ENCODE results near the gene SPAG17. TPM values are rescaled to one million over a fixed set of nuclear protein-coding genes. Genes with fewer than 3 reads are reported as not detected.

The SPAG17 gene
- total and polyA plus RNA-seq, 2 donors (not counting 1 experiment from before 2014, with no cell fraction given), result 0.01 to 0.33 TPM

DNA sequence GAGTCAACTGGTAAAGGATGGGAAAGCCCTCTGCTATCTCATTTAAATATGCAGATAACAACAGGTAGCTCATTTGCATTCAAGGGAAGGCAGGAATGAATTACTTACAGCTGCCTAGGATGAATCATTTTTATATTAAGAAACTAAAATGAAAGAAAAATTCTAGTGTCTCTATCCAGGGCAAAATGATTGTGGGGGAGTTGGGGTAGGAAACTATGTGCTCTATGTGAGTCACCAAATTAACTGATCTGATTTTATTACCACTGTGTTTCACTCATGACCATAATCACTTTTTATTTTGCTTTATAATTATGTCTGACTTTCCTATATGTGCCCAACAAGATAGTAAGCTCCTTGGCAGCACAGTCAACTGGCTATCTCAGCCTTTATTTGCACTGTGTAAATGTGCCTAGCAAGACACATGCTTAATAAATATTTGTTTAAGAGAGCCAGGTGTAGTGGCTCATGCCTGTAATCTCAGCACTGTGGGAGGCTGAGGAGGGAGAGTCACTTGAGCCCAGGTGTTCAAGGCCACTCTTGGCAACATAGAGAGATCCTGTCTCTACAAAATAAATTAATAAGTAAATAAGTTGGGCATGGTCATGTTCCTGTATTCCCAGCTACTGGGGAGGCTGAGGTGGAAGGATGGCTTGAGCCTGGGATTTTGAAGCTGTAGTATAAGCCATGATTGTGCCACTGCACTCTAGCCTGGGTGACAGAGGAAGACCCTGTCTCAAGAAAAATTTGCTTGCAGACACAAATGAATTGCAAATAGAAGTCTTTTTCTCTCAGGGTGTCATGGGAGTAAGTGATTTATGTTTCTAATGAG is 84.1 kb downstream of the SPAG17 start:
- Histone ChIP-seq H3K36me3 (ENCODE audit: control insufficient read depth, insufficient read depth, low read length) (no peaks in the 10 kb centered on the region), H3K9me3 (ENCODE audit: control insufficient read depth, insufficient read depth, low read depth, low read length) (no peaks in the 10 kb centered on the region), H3K27me3 (ENCODE audit: control insufficient read depth, insufficient read depth, low read length) (no peaks in the 10 kb centered on the region), H4K20me1 (ENCODE audit: control insufficient read depth, extremely low read depth, insufficient read depth, low read length) (no peaks in the 10 kb centered on the region), H3K4me3 (replicated peaks in 1 of 4; ENCODE audit: control extremely low read depth in 1 of 4, insufficient read depth in 1 of 4, low read depth in 3 of 4, low read length in 4 of 4) (no peak overlapping the region), H3K79me2 (ENCODE audit: control insufficient read depth, insufficient read depth, low read length) (no peaks in the 10 kb centered on the region), H2AFZ (ENCODE audit: low read length) (no peak overlapping the region), H3K4me1 (ENCODE audit: control insufficient read depth, extremely low read depth, insufficient read depth, low read length) (peaks cover 2% of the 10 kb centered on the region), H3K4me2 (ENCODE audit: extremely low read depth, insufficient read depth, low read length) (no peak overlapping the region), H3K9ac (ENCODE audit: insufficient read depth, low read length) (no peak overlapping the region), H3K27ac (ENCODE audit: insufficient read depth, low read length) (no peak overlapping the region)
- peak in 1 of 2 donors; percentile 44 for DNase-seq (ENCODE audit: low read depth in 2 of 2)
- no peak for TF ChIP-seq EZH2 (IDR thresholded peaks at IDR 0.05; ENCODE audit: low read length, missing control alignments)
- TF ChIP-seq, protein P1, sequence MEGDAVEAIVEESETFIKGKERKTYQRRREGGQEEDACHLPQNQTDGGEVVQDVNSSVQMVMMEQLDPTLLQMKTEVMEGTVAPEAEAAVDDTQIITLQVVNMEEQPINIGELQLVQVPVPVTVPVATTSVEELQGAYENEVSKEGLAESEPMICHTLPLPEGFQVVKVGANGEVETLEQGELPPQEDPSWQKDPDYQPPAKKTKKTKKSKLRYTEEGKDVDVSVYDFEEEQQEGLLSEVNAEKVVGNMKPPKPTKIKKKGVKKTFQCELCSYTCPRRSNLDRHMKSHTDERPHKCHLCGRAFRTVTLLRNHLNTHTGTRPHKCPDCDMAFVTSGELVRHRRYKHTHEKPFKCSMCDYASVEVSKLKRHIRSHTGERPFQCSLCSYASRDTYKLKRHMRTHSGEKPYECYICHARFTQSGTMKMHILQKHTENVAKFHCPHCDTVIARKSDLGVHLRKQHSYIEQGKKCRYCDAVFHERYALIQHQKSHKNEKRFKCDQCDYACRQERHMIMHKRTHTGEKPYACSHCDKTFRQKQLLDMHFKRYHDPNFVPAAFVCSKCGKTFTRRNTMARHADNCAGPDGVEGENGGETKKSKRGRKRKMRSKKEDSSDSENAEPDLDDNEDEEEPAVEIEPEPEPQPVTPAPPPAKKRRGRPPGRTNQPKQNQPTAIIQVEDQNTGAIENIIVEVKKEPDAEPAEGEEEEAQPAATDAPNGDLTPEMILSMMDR (conservative IDR thresholded peaks at IDR 0.05 in 1 of 2, IDR thresholded peaks at IDR 0.05 in 1 of 2; ENCODE audit: low read depth in 1 of 2, low read length in 2 of 2), result no peak

DNA sequence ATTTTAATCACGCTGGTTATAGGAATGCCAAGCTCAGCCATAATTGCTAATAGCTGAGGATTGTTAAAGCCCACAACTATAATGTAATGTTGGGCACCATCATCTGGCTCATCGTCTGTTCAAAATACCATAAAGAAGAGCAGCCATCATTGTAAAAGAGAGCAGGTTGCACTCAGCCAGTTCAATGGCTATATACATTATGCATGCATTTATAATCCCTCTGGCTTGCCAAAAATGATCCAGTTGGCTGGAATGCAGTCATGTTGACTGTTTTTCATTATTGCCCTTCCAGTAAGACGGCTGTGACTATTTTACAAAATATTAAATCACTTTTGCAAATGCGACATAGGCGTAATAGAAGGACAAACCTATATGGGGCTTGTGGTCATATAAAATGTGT is 85.3 kb downstream of the SPAG17 start:
- no peaks in the 10 kb centered on the region for H3K27me3 ChIP-seq (ENCODE audit: control insufficient read depth, insufficient read depth, low read length)
- no peak overlapping the region for H3K4me3 ChIP-seq (replicated peaks in 1 of 4; ENCODE audit: control extremely low read depth in 1 of 4, insufficient read depth in 1 of 4, low read depth in 3 of 4, low read length in 4 of 4)
- no peak for TF ChIP-seq EZH2 (IDR thresholded peaks at IDR 0.05; ENCODE audit: low read length, missing control alignments)
- TF ChIP-seq, protein P1 (conservative IDR thresholded peaks at IDR 0.05 in 1 of 2, IDR thresholded peaks at IDR 0.05 in 1 of 2; ENCODE audit: low read depth in 1 of 2, low read length in 2 of 2), result no peak
- no peak overlapping the region for H3K27ac ChIP-seq (ENCODE audit: insufficient read depth, low read length)
- H4K20me1 ChIP-seq (ENCODE audit: control insufficient read depth, extremely low read depth, insufficient read depth, low read length), result no peaks in the 10 kb centered on the region
- H3K4me1 ChIP-seq (ENCODE audit: control insufficient read depth, extremely low read depth, insufficient read depth, low read length), result peaks cover 2% of the 10 kb centered on the region
- H2AFZ ChIP-seq (ENCODE audit: low read length), result no peak overlapping the region
- H3K9ac ChIP-seq (ENCODE audit: insufficient read depth, low read length), result no peak overlapping the region
- no peaks in the 10 kb centered on the region for H3K9me3 ChIP-seq (ENCODE audit: control insufficient read depth, insufficient read depth, low read depth, low read length)
- no peak overlapping the region for H3K4me2 ChIP-seq (ENCODE audit: extremely low read depth, insufficient read depth, low read length)
- no peaks in the 10 kb centered on the region for H3K79me2 ChIP-seq (ENCODE audit: control insufficient read depth, insufficient read depth, low read length)
- no peak for DNase-seq (ENCODE audit: low read depth in 2 of 2)
- no peaks in the 10 kb centered on the region for H3K36me3 ChIP-seq (ENCODE audit: control insufficient read depth, insufficient read depth, low read length)

DNA sequence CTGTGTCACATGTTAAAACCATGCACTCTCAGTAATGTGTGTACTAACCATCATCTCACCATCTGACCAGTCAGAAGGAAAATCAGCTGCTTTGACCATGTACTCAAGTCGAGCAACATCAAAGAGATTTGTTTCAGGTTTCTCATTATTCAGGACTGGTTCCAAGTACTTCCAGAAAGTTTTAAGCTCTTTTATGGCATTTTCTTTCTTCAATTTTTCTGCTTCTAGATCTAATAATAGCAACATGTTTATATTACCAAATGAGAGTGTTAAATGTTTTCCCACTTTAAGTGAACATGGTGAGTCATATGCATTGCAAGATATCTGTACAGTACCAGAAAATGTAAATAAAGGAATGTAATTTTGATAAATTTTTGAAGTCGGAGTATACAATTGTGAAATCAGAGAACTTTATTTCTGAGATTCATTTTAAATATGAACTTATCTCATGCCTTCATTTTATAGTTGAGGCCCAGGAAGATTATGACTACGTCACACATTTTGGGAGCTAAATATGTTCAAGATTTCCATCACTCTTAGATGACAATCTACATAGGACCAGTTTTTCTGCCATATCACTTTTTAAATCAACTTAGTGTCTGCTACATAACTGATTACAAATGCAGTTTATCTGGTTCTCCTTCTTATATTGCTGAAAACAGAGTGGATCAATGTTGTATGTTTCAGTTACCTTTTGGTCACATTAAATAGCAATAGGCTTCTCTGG is 87.2 kb downstream of the SPAG17 start:
- Histone ChIP-seq H3K27ac (ENCODE audit: insufficient read depth, low read length) (no peak overlapping the region), H3K36me3 (ENCODE audit: control insufficient read depth, insufficient read depth, low read length) (no peaks in the 10 kb centered on the region), H3K27me3 (ENCODE audit: control insufficient read depth, insufficient read depth, low read length) (no peaks in the 10 kb centered on the region), H3K79me2 (ENCODE audit: control insufficient read depth, insufficient read depth, low read length) (no peaks in the 10 kb centered on the region), H4K20me1 (ENCODE audit: control insufficient read depth, extremely low read depth, insufficient read depth, low read length) (no peaks in the 10 kb centered on the region), H3K9ac (ENCODE audit: insufficient read depth, low read length) (no peak overlapping the region), H3K9me3 (ENCODE audit: control insufficient read depth, insufficient read depth, low read depth, low read length) (no peaks in the 10 kb centered on the region), H3K4me1 (ENCODE audit: control insufficient read depth, extremely low read depth, insufficient read depth, low read length) (peaks cover 2% of the 10 kb centered on the region), H3K4me2 (ENCODE audit: extremely low read depth, insufficient read depth, low read length) (peak overlapping the region; percentile 19), H3K4me3 (replicated peaks in 1 of 4; ENCODE audit: control extremely low read depth in 1 of 4, insufficient read depth in 1 of 4, low read depth in 3 of 4, low read length in 4 of 4) (no peak overlapping the region), H2AFZ (ENCODE audit: low read length) (no peak overlapping the region)
- no peak for TF ChIP-seq EZH2 (IDR thresholded peaks at IDR 0.05; ENCODE audit: low read length, missing control alignments)
- TF ChIP-seq, protein P1 (conservative IDR thresholded peaks at IDR 0.05 in 1 of 2, IDR thresholded peaks at IDR 0.05 in 1 of 2; ENCODE audit: low read depth in 1 of 2, low read length in 2 of 2), result no peak
- DNase-seq (ENCODE audit: low read depth in 2 of 2), result peak; percentile 62 to 73
